ENCODE results near the gene RNF20.
A peak's percentile ranks its signal among the peaks of the same experiment; 100 is the strongest.
"Not testable (repeated sequence)": the region's sequence is repeated elsewhere in the genome, so short reads cannot be mapped to it uniquely, and the experiment has no call there.

RNF20 gene

DNA sequence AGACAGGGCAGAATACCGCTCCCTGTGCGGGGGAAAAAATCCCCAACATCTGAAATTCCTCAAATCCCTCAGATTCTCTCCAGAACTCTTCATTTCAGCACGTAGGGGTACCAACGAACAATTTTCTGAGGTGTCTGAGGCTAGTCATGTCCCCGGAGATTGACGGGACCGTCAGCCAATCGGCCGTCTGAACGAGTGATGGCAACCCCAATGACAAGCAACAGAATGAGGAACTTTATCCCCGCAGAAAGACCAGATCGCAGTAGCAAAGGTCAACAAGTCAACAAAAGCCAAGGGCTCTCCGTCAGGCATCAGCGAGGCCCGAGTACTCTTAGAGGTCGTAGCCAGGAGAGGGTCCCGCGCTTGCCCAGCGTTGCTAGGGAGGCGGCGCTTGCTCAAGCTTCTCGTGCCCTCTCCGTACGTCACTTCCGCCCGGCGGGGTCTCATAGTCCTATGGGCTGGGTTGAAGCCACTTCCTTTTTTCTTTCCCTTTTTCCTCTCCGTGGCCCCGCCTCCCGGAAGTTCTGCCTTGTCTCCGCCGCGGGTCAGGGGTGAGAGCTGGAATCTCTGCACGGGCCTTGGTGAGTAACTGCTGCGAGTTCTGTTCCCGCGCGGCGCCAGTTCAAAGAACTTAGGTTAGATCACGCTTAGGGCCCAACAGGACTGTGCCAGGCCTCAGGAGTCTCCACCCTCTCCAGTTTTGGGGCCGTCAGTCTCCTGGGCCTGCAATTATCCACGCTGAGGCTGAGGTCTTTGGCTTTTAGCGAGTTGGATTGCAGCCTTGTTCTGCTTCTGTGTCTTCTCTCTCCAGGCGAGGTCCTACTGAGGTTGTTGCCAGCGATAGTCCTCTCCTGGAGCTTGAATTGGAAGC, at the start of gene RNF20:
Gene RNF20 (plus strand): TSS at position 520 of the 871 bp plus-strand sequence. CDS start 1,571 bp downstream, outside the sequence.
- peak; percentile 99 for DNase-seq (ENCODE audit: low spot score)

GRCh38 chr9:101484046-101484445, 49.6 kb upstream of the RNF20 start:
- DNase-seq (ENCODE audit: low spot score): no peak

DNA sequence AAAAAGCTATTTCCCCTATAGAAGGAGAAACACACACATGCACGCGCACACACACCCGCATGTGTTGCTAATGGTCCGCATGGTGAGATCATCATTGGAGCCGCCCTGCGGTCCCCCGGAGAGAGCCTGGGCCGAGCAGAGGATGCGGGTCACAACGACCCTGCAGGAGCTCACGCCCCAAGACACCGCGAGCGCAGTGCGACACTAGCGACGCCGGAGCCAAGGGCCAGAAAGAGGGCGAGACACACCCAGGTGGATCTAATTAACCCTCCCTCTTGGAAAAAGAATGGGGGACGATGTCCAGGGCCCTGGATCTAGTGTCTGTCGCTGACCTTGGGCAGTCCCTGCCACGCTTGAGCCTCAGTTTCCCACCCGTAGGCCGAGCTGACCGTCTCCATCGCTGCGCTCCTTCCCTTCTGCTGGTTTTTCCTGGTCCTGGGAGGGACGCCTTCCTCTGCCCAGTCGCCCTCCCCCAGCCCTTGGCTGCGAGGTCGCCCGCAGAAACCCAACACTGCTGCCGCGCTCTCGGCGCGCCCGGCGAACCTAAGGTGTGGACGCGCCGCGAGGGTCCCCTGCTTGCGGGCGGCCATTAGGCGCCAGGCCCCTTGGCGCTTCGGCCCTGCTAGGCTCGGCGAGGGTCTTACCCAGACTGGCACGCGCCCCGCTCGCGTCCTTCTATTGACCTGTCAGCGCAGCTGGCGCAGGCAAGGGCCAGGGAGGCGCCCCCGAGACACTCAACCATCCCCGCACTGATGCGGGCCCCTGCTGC, 47.5 kb upstream of the RNF20 start:
- peak; percentile 51 for DNase-seq (ENCODE audit: low spot score)

DNA sequence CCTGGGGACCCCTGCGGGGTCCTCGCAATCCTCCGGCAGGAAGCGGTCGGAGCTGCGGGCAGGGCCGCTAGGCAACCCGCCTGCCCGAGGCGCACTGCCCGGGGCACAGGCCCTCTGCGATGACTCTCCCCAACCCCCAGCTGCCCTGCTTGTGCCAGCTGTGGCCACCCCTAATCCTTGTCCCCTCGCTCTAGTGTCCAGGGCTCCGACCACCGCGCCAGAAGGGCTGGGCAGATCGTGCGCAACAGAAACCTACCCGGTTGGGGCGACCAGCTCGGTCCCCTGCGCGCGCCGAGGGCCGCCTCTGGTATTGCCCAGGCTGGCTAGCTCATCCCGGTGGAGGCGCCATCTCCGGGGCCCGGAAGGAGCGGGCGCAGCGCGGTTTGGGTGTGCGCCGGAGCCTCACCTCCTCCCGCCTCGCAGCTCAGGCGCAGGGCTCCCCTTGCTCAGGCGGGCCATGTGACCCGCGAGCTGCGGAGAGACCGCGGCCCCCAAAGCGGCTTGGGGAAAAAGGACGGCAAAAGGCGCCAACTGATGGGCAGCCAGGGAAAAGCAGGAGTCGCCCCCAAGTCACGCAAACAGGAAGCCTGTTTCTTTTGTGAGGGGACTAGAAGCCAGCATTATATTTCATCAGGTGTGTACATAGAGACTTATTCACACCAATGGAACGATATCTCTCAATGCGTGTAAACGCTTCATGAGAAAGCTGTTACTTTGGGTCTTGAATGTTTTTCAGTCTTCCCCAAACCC, 46.8 kb upstream of the RNF20 start:
- peak; percentile 75 for DNase-seq (ENCODE audit: low spot score)

DNA sequence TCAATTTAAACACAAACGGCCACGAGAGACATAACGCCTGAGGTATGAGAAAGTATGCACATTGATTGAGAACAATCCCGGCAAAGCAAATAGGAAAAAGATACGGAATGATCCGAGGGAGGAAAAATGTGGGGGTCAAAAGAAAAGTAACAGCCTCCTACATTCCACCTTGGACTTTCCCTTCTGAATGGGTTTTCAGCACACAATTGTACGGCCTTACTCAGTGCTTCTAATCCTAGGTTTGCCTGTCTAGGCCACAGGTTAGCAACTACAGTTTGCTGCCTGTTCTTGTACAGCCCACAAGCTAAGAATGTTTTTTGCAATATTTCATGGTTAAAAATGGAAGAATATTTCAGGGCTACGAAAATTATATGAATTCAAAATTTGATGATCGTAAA, 46.2 kb upstream of the RNF20 start:
- no peak for DNase-seq (ENCODE audit: low spot score)

GRCh38 chr9:101495810-101496209, 37.8 kb upstream of the RNF20 start:
- no peak for DNase-seq (ENCODE audit: low spot score)

DNA sequence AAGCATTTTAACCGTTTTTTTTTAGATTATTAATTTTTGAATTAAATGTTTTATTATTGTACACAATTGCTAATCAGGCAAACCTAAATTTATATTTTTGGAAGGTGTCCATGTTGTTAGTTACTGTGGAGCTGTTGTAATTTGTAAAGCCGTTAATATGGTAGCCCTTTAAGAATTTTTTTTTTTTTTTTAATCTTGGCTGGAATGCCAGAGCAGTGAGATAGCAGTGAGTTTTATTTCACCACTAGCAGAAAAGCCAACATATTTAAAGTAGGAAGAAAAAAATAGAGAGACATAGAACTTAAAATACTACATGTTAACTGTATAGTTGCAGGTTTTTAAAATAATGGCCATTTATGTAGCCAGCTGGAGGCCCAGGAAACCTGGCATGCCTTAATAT, 35.3 kb upstream of the RNF20 start:
- DNase-seq (ENCODE audit: low spot score): no peak

DNA sequence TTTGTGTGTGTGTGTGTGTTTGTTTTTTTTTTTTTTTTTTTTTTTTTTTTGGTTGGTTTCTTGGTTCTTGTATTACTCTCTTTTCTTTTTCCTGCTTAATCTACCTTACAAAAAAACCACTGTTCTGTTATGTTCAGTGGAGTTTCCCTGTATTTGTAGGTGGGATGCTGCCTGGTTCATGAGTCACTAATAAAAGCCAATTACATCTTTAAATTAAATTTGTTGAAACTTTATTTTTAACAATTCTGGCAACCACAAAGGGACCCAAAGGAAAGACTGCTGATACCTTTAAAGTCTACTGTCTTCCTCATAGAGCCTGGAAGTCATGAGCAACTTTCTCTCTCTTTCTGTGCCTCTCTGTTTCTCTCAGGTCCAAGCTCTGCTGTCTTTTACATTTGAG, 29.5 kb upstream of the RNF20 start:
- DNase-seq (ENCODE audit: low spot score): no peak

GRCh38 chr9:101508211-101508610, 25.4 kb upstream of the RNF20 start:
- no peak for DNase-seq (ENCODE audit: low spot score)

GRCh38 chr9:101509572-101509971, 24.1 kb upstream of the RNF20 start:
- DNase-seq (ENCODE audit: low spot score): peak; percentile 44

DNA sequence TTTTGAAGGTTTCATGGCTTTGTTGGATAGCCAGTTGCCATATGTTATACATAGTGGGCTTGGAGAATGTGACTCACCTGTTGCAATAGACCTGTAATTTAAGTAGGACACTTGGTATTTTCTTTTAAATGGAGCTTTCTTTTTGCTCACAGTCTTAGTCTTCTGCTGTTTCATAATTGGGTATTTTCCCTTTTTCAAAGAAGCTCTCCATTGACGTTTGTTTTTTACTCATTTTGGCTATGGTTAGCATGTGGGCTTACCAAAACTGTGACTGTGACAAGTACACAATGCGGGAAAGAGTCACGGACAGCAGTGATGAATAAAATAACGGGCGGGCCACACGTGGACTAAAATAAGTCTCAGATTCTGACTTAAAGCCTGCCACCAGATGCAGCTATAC, 23.2 kb upstream of the RNF20 start:
- no peak for DNase-seq (ENCODE audit: low spot score)

- no peak for DNase-seq (ENCODE audit: low spot score)
These were observed 22.6 kb upstream of the RNF20 start for GRCh38 chr9:101511009-101511408.

- no peak for DNase-seq (ENCODE audit: low spot score)
These were observed 21.5 kb upstream of the RNF20 start for GRCh38 chr9:101512116-101512515.

- no peak for DNase-seq (ENCODE audit: low spot score)
These were observed 20.3 kb upstream of the RNF20 start for GRCh38 chr9:101513351-101513750.

DNA sequence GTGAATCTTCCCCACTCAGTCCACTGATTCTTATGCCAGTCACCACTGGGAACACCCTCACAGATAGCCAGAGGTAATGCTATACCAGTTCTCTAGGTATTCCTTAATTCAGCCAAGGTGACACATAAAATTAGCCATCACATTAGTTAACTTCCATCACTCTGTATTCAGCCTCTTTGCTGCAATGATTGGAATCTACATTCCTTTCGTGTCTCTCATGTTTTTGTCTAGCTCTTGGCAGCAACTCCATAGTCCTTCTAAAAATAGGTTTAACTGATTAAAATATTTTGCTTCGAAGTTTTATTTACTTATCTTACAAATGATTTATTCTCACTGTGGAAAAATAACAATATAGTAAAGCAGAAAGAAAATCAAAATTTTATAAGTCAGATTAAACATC, 19.6 kb upstream of the RNF20 start:
- peak; percentile 66 for DNase-seq (ENCODE audit: low spot score)

DNA sequence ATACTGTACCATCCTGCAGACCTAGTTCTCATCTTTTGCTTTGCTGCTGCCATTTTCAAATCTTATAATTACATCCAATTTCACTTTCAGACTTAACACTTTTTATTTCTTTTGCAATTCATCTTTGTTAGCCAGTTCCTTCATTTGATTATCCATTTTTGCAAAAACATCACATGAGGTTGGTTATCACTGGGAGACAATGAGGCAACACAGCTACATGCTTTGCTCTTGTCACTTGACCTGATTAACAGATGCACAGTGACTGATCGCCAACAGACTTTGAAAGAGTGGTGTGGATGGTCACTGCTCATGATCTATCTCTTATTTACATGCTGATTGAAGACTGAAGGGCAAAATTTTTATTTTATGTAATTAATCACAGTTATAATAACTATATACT, 17.0 kb upstream of the RNF20 start:
- DNase-seq (ENCODE audit: low spot score): no peak

DNA sequence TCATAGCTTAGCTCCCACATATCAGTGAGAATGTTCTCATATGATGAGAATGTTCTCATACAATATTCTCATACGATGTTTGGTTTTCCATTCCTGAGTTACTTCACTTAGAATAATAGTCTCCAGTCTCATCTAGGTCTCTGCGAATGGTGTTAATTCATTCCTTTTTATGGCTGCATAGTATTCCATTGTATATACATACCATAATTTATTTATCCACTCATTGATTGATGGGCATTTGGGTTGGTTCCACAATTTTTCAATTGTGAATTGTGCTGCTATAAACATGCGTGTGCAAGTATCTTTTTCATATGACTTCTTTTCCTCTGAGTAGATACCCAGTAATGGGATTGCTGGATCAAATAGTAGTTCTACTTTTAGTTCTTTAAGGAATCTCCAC, 15.2 kb upstream of the RNF20 start:
- not testable (repeated sequence) for DNase-seq (ENCODE audit: low spot score)

- no peak for DNase-seq (ENCODE audit: low spot score)
These were observed 9.3 kb upstream of the RNF20 start for GRCh38 chr9:101524371-101524770.

- DNase-seq (ENCODE audit: low spot score): peak; percentile 7
These were observed 6.6 kb upstream of the RNF20 start for GRCh38 chr9:101527066-101527465.

- no peak for DNase-seq (ENCODE audit: low spot score)
These were observed 5.6 kb upstream of the RNF20 start for GRCh38 chr9:101528015-101528414.

GRCh38 chr9:101530076-101530711, 3.5 kb upstream of the RNF20 start:
- peak; percentile 74 for DNase-seq (ENCODE audit: low spot score)

DNA sequence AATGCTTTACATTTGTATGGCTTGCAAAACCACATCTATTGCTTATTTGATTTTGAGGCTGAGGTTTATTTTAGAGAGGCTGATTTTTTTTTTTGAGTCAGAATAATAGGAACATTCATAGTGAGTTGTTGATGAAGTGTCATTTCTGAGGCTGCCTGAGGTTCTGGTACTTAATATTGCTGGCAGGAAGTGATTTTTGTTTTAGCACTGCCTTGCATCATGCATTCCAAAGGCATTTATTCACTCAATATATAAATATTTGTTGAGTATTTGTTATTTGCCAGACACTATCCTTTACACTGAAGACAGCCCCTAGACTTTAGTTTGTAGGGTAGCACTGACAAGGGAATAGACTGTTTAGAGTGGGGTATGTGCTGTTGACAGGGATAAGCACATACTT, 2.7 kb downstream of the RNF20 start:
- DNase-seq (ENCODE audit: low spot score): peak; percentile 47

Measured in kidney tubule cell (primary cell).